DOHH2 (cell line): ENCODE results near the gene CYBRD1.

Experiments
- H3F3A ChIP-seq: fragments of 200-600 bp; sonication (generic), shearing (Covaris generic); 2 replicates; pipeline ENCODE4 v1.6.0; 2016; ENCODE audit warnings: antibody characterized with exemption, mild to moderate bottlenecking; ENCODE audit not compliant: control insufficient read depth, insufficient read depth
- H3K27ac ChIP-seq: fragments of 200-600 bp; sonication (generic); 2 replicates; pipeline ENCODE4 v1.5.1; 2014; ENCODE audit warnings: low read depth, mild to moderate bottlenecking, low read length, moderate library complexity
- H3K27me3 ChIP-seq: fragments of 200-600 bp; sonication (generic); 2 replicates; pipeline ENCODE4 v1.6.1; 2014; ENCODE audit warnings: mild to moderate bottlenecking, low read length, mixed read lengths; ENCODE audit not compliant: control insufficient read depth
- H3K36me3 ChIP-seq: fragments of 200-600 bp; sonication (generic); 2 replicates; pipeline ENCODE4 v1.6.1; 2014; ENCODE audit warnings: mild to moderate bottlenecking, low read length, moderate library complexity, mixed read lengths; ENCODE audit not compliant: control insufficient read depth
- H3K4me1 ChIP-seq: fragments of 200-600 bp; sonication (generic); 2 replicates; pipeline ENCODE4 v1.6.1; 2014; ENCODE audit warnings: mild to moderate bottlenecking, low read length, mixed read lengths; ENCODE audit not compliant: control insufficient read depth
- H3K4me2 ChIP-seq: fragments of 200-600 bp; sonication (generic); 2 replicates; pipeline ENCODE4 v1.6.0; 2014; ENCODE audit warnings: mild to moderate bottlenecking, low read length, moderate library complexity
- H3K4me3 ChIP-seq: fragments of 200-600 bp; sonication (generic); 2 replicates; pipeline ENCODE4 v1.5.1; 2014; ENCODE audit warnings: mild to moderate bottlenecking, low read length, mixed read lengths
- H3K79me2 ChIP-seq: fragments of 200-600 bp; sonication (generic); 2 replicates; pipeline ENCODE4 v1.6.1; 2014; ENCODE audit warnings: mild to moderate bottlenecking, low read length, mixed read lengths; ENCODE audit not compliant: control insufficient read depth
- H3K9me2 ChIP-seq: fragments of 200-600 bp; sonication (generic); replicated peaks from 2 replicates; pipeline ENCODE4 v1.6.1; 2014; ENCODE audit warnings: mild to moderate bottlenecking, low read length, mixed read lengths; ENCODE audit not compliant: control insufficient read depth
- H3K9me3 ChIP-seq: fragments of 200-600 bp; sonication (generic); 2 replicates; pipeline ENCODE4 v1.6.1; 2014; ENCODE audit warnings: antibody characterized with exemption, low read length, mixed read lengths; ENCODE audit not compliant: control insufficient read depth, insufficient read depth
- H4K20me1 ChIP-seq: fragments of 200-600 bp; sonication (generic); 2 replicates; pipeline ENCODE4 v1.6.0; 2014; ENCODE audit warnings: low read depth, mild to moderate bottlenecking, antibody characterized with exemption, low read length, moderate library complexity; ENCODE audit not compliant: control insufficient read depth, insufficient read depth
- CTCF ChIP-seq: fragments of 200-600 bp; sonication (generic); IDR thresholded peaks from one replicate; pipeline ENCODE4 v1.5.1; 2014; ENCODE audit warnings: antibody characterized with exemption, mild to moderate bottlenecking, low read depth, low read length; ENCODE audit not compliant: poor library complexity, severe bottlenecking
- EZH2phosphoT487 ChIP-seq: fragments of 200-600 bp; sonication (generic); IDR thresholded peaks from 2 replicates; pipeline ENCODE4 v1.6.1; 2017; ENCODE audit warnings: borderline replicate concordance, mild to moderate bottlenecking, antibody characterized with exemption, low read length, moderate library complexity, mixed read lengths

The CYBRD1 gene

GRCh38 chr2:171482877-171483276 is 39.4 kb upstream of the CYBRD1 start:
- no peaks in the 10 kb centered on the region for H3K4me1 ChIP-seq
- H3F3A ChIP-seq: peaks cover 3% of the 10 kb centered on the region; the same call in 1 of the 2 replicates
- no peak overlapping the region for H3K4me2 ChIP-seq
- no peaks in the 10 kb centered on the region for H3K9me2 ChIP-seq
- H3K79me2 ChIP-seq: no peaks in the 10 kb centered on the region
- H3K4me3 ChIP-seq: no peak overlapping the region
- no peak overlapping the region for H3K27ac ChIP-seq
- H3K27me3 ChIP-seq: no peaks in the 10 kb centered on the region
- peaks cover 43% of the 10 kb centered on the region for H3K36me3 ChIP-seq
- H3K9me3 ChIP-seq: no peaks in the 10 kb centered on the region
- H4K20me1 ChIP-seq: no peaks in the 10 kb centered on the region
- TF ChIP-seq CTCF (no peak), EZH2phosphoT487 (no peak)

DNA sequence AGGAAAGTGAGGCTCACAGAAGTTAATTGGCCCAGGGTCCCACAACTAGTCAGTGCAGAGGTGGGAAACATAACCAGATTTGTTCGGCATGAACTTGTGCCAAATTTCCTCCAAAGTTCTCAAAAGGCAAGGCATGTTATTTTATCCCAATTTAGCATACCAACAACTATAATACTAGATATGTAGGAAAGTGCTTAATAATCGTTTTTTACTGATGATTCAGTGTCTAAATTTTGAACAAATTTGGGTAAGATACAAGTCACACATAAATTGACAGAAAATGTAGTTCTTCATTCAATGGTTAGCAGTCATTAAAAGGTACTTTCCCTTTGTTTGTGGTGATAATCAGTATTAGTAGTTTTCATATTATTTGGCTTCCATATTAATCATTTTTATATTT is 38.5 kb upstream of the CYBRD1 start:
- no peaks in the 10 kb centered on the region for H3K4me1 ChIP-seq
- no peak overlapping the region for H3K27ac ChIP-seq
- H3F3A ChIP-seq: peaks cover 3% of the 10 kb centered on the region; the same call in 1 of the 2 replicates
- no peak overlapping the region for H3K4me3 ChIP-seq
- H3K4me2 ChIP-seq: no peak overlapping the region
- no peaks in the 10 kb centered on the region for H3K9me2 ChIP-seq
- H3K9me3 ChIP-seq: no peaks in the 10 kb centered on the region
- H4K20me1 ChIP-seq: no peaks in the 10 kb centered on the region
- H3K36me3 ChIP-seq: peaks cover 38% of the 10 kb centered on the region
- TF ChIP-seq EZH2phosphoT487: no peak
- no peak for TF ChIP-seq CTCF
- H3K79me2 ChIP-seq: no peaks in the 10 kb centered on the region
- H3K27me3 ChIP-seq: no peaks in the 10 kb centered on the region

- Histone ChIP-seq H3F3A (peaks cover 3% of the 10 kb centered on the region; the same call in 1 of the 2 replicates), H3K9me2 (no peaks in the 10 kb centered on the region), H3K27ac (no peak overlapping the region), H3K4me1 (no peaks in the 10 kb centered on the region), H3K36me3 (peaks cover 31% of the 10 kb centered on the region), H3K9me3 (no peaks in the 10 kb centered on the region), H3K4me2 (no peak overlapping the region), H3K27me3 (no peaks in the 10 kb centered on the region), H3K4me3 (no peak overlapping the region), H4K20me1 (no peaks in the 10 kb centered on the region), H3K79me2 (no peaks in the 10 kb centered on the region)
- TF ChIP-seq EZH2phosphoT487: no peak
- no peak for TF ChIP-seq CTCF
Measured at GRCh38 chr2:171485116-171485515, 37.2 kb upstream of the CYBRD1 start.

- no peaks in the 10 kb centered on the region for H4K20me1 ChIP-seq
- no peaks in the 10 kb centered on the region for H3K79me2 ChIP-seq
- no peak for TF ChIP-seq EZH2phosphoT487
- TF ChIP-seq CTCF: no peak
- H3K27me3 ChIP-seq: no peaks in the 10 kb centered on the region
- no peaks in the 10 kb centered on the region for H3K4me1 ChIP-seq
- no peak overlapping the region for H3K27ac ChIP-seq
- H3K4me2 ChIP-seq: no peak overlapping the region
- no peaks in the 10 kb centered on the region for H3K9me3 ChIP-seq
- peaks cover 15% of the 10 kb centered on the region for H3K36me3 ChIP-seq
- no peak overlapping the region for H3K4me3 ChIP-seq
- H3F3A ChIP-seq: peaks cover 3% of the 10 kb centered on the region; the same call in 1 of the 2 replicates
- no peaks in the 10 kb centered on the region for H3K9me2 ChIP-seq
Measured at GRCh38 chr2:171487201-171487600, 35.1 kb upstream of the CYBRD1 start.
